GM19438 (cell line): ENCODE measurements around the gene ARHGAP42.

Experiments used
- ATAC-seq: cut with Tn5 transposase; IDR thresholded peaks from one replicate; pipeline ENCODE4 v1.9.1; 2021; ENCODE audit warnings: low read depth; ENCODE audit not compliant: unreplicated experiment

ARHGAP42 gene

GRCh38 chr11:100753571-100753970 lies 66.5 kb downstream of the ARHGAP42 start:
- no peak for ATAC-seq

- ATAC-seq = no peak
Observed at GRCh38 chr11:100756559-100756958, 69.5 kb downstream of the ARHGAP42 start.

GRCh38 chr11:100757646-100758045 lies 70.6 kb downstream of the ARHGAP42 start:
- ATAC-seq = no peak

- ATAC-seq = no peak
Observed at GRCh38 chr11:100759106-100759505, 72.0 kb downstream of the ARHGAP42 start.

GRCh38 chr11:100759856-100760255 lies 72.8 kb downstream of the ARHGAP42 start:
- ATAC-seq = no peak

- ATAC-seq = no peak
Observed at GRCh38 chr11:100760744-100761143, 73.7 kb downstream of the ARHGAP42 start.

- ATAC-seq = no peak
Observed at GRCh38 chr11:100761841-100762240, 74.8 kb downstream of the ARHGAP42 start.

- no peak for ATAC-seq
Observed at GRCh38 chr11:100766764-100767163, 79.7 kb downstream of the ARHGAP42 start.

- no peak for ATAC-seq
Observed at GRCh38 chr11:100769165-100769564, 82.1 kb downstream of the ARHGAP42 start.

GRCh38 chr11:100769617-100770016 lies 82.5 kb downstream of the ARHGAP42 start:
- no peak for ATAC-seq

- ATAC-seq = no peak
Observed at GRCh38 chr11:100774132-100774531, 87.0 kb downstream of the ARHGAP42 start.

- no peak for ATAC-seq
Observed at GRCh38 chr11:100774859-100775258, 87.8 kb downstream of the ARHGAP42 start.

- ATAC-seq = no peak
Observed at GRCh38 chr11:100776212-100776896, 89.3 kb downstream of the ARHGAP42 start.

- ATAC-seq = no peak
Observed at GRCh38 chr11:100777103-100777502, 90.0 kb downstream of the ARHGAP42 start.

GRCh38 chr11:100777736-100778135 lies 90.6 kb downstream of the ARHGAP42 start:
- ATAC-seq = no peak

- ATAC-seq = no peak
Observed at GRCh38 chr11:100778166-100778785, 91.2 kb downstream of the ARHGAP42 start.

- no peak for ATAC-seq
Observed at GRCh38 chr11:100780470-100780869, 93.4 kb downstream of the ARHGAP42 start.

- no peak for ATAC-seq
Observed at GRCh38 chr11:100785148-100785983, 98.3 kb downstream of the ARHGAP42 start.

- ATAC-seq = no peak
Observed at GRCh38 chr11:100788561-100789295, 101.6 kb downstream of the ARHGAP42 start.

- no peak for ATAC-seq
Observed at GRCh38 chr11:100789500-100789899, 102.4 kb downstream of the ARHGAP42 start.

GRCh38 chr11:100790073-100790472 lies 103.0 kb downstream of the ARHGAP42 start:
- no peak for ATAC-seq
